ENCODE results near the gene PPP1R9A.

PPP1R9A gene

DNA sequence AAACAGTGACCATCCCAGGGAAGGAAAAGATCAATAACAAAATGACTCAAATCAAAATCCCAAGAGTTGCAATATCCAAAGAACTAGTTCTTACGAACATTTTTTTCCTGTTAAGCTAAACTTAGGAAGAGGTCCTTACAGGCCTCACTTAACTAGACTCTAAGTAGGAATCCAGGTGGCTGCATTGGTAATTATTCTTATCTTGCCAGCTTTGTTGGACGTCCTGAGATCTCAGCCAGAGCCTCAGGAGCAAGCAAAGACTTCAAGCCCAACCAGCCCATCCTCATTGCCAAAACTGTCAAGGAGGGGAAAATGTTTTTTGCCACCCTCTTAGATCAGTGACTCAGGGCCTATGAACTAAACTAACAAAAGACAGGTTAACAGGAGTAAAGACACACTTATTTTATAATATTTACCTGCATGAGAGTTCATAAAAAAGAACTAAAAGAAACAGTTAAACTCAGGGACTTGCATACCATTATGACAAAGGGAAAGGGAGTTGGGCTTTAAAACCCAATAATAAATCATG lies 18.3 kb upstream of the PPP1R9A start:
- Histone ChIP-seq H4K20me1 (ENCODE audit: low read depth, low read length) (no peaks in the 10 kb centered on the region), H3K27ac (ENCODE audit: low read depth, low read length) (no peak overlapping the region), H3F3A (ENCODE audit: insufficient read depth) (no peaks in the 10 kb centered on the region), H3K9me2 (replicated peaks; ENCODE audit: insufficient read depth, low read length) (no peaks in the 10 kb centered on the region), H3K79me2 (ENCODE audit: insufficient read depth, low read length) (no peaks in the 10 kb centered on the region), H3K27me3 (ENCODE audit: low read length) (no peaks in the 10 kb centered on the region), H3K4me3 (ENCODE audit: insufficient read depth, low read length, poor library complexity, severe bottlenecking) (no peak overlapping the region), H2AFZ (ENCODE audit: low read depth, low read length, severe bottlenecking) (no peak overlapping the region), H3K36me3 (ENCODE audit: low read length) (no peaks in the 10 kb centered on the region), H3K9ac (ENCODE audit: low read length) (no peak overlapping the region), H3K4me2 (ENCODE audit: low read depth, low read length, poor library complexity, severe bottlenecking) (no peak overlapping the region), H3K9me3 (ENCODE audit: insufficient read depth, low read length) (no peaks in the 10 kb centered on the region)
- TF ChIP-seq, protein P1, sequence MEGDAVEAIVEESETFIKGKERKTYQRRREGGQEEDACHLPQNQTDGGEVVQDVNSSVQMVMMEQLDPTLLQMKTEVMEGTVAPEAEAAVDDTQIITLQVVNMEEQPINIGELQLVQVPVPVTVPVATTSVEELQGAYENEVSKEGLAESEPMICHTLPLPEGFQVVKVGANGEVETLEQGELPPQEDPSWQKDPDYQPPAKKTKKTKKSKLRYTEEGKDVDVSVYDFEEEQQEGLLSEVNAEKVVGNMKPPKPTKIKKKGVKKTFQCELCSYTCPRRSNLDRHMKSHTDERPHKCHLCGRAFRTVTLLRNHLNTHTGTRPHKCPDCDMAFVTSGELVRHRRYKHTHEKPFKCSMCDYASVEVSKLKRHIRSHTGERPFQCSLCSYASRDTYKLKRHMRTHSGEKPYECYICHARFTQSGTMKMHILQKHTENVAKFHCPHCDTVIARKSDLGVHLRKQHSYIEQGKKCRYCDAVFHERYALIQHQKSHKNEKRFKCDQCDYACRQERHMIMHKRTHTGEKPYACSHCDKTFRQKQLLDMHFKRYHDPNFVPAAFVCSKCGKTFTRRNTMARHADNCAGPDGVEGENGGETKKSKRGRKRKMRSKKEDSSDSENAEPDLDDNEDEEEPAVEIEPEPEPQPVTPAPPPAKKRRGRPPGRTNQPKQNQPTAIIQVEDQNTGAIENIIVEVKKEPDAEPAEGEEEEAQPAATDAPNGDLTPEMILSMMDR (IDR thresholded peaks at IDR 0.05; ENCODE audit: insufficient read depth, low read length, poor library complexity, severe bottlenecking): no peak
- TF ChIP-seq EZH2phosphoT487 (conservative IDR thresholded peaks at IDR 0.05; ENCODE audit: low read length): no peak

DNA sequence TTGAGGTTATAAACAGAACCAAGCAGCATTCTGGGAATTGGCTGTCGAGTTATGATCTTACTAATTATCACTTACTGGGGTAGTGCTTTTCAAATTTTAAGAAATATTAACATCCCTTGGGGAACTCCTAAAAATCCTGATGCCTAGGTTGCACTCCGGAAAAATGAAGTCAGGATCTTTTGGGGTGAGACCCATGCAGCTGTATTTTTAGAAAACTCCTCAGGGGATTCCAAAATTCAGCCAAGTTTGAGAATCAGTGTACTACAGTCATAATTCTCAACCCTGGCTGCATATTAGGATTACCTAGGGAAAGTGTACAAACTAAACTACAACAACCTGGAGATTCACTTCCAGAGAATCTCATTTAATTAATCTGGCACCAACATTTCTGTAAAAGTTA lies 17.2 kb upstream of the PPP1R9A start:
- no peaks in the 10 kb centered on the region for H4K20me1 ChIP-seq (ENCODE audit: low read depth, low read length)
- TF ChIP-seq, protein P1 (IDR thresholded peaks at IDR 0.05; ENCODE audit: insufficient read depth, low read length, poor library complexity, severe bottlenecking): no peak
- no peak for TF ChIP-seq EZH2phosphoT487 (conservative IDR thresholded peaks at IDR 0.05; ENCODE audit: low read length)
- H3K9me2 ChIP-seq (replicated peaks; ENCODE audit: insufficient read depth, low read length): no peaks in the 10 kb centered on the region
- H3K36me3 ChIP-seq (ENCODE audit: low read length): no peaks in the 10 kb centered on the region
- no peak overlapping the region for H2AFZ ChIP-seq (ENCODE audit: low read depth, low read length, severe bottlenecking)
- H3K79me2 ChIP-seq (ENCODE audit: insufficient read depth, low read length): no peaks in the 10 kb centered on the region
- no peak overlapping the region for H3K27ac ChIP-seq (ENCODE audit: low read depth, low read length)
- no peak overlapping the region for H3K4me3 ChIP-seq (ENCODE audit: insufficient read depth, low read length, poor library complexity, severe bottlenecking)
- no peaks in the 10 kb centered on the region for H3F3A ChIP-seq (ENCODE audit: insufficient read depth)
- peaks cover 5% of the 10 kb centered on the region; the same call in 1 of the 2 replicates for H3K27me3 ChIP-seq (ENCODE audit: low read length)
- H3K9me3 ChIP-seq (ENCODE audit: insufficient read depth, low read length): no peaks in the 10 kb centered on the region
- no peak overlapping the region for H3K4me2 ChIP-seq (ENCODE audit: low read depth, low read length, poor library complexity, severe bottlenecking)
- H3K9ac ChIP-seq (ENCODE audit: low read length): no peak overlapping the region

DNA sequence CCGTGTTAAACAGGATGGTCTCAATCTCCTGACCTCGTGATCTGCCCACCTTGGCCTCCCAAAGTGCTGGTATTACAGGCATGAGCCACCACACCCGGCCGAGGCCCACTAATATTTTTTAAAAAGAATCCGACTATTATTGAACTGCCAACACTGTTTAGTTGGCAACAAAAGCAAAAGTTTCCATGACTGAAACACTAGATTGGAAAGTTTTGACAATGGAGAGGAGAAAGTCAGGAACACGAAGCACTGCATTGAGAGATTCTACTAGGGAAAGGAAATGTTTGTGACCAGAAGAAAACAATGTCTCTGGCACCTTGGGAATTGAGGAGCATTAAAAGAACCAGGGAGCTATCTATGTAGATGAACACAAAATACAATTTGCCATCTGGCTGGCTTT lies 13.7 kb upstream of the PPP1R9A start:
- H3K27ac ChIP-seq (ENCODE audit: low read depth, low read length): no peak overlapping the region
- TF ChIP-seq EZH2phosphoT487 (conservative IDR thresholded peaks at IDR 0.05; ENCODE audit: low read length): no peak
- TF ChIP-seq, protein P1 (IDR thresholded peaks at IDR 0.05; ENCODE audit: insufficient read depth, low read length, poor library complexity, severe bottlenecking): no peak
- H4K20me1 ChIP-seq (ENCODE audit: low read depth, low read length): no peaks in the 10 kb centered on the region
- no peaks in the 10 kb centered on the region for H3K9me2 ChIP-seq (replicated peaks; ENCODE audit: insufficient read depth, low read length)
- no peaks in the 10 kb centered on the region for H3F3A ChIP-seq (ENCODE audit: insufficient read depth)
- no peak overlapping the region for H3K4me2 ChIP-seq (ENCODE audit: low read depth, low read length, poor library complexity, severe bottlenecking)
- H3K9ac ChIP-seq (ENCODE audit: low read length): no peak overlapping the region
- peaks cover 5% of the 10 kb centered on the region; the same call in 1 of the 2 replicates for H3K27me3 ChIP-seq (ENCODE audit: low read length)
- no peaks in the 10 kb centered on the region for H3K36me3 ChIP-seq (ENCODE audit: low read length)
- no peaks in the 10 kb centered on the region for H3K9me3 ChIP-seq (ENCODE audit: insufficient read depth, low read length)
- no peak overlapping the region for H2AFZ ChIP-seq (ENCODE audit: low read depth, low read length, severe bottlenecking)
- no peaks in the 10 kb centered on the region for H3K79me2 ChIP-seq (ENCODE audit: insufficient read depth, low read length)
- no peak overlapping the region for H3K4me3 ChIP-seq (ENCODE audit: insufficient read depth, low read length, poor library complexity, severe bottlenecking)

All from SU-DHL-6 (cell line).